Vagina (tissue), 2 donors: Measurements from ENCODE around the gene RADIL.

ENCODE experiments used
- CTCF ChIP-seq, 3 experiments: fragments of 450-650 bp in 2 of 3; fragments of 200-600 bp in 1 of 3; sonication (generic) in 1 of 3; IDR thresholded peaks; one replicate each; pipeline ENCODE4 v1.5.1; 2017 to 2019; ENCODE audit warnings: antibody characterized with exemption in 3 of 3, mild to moderate bottlenecking in 2 of 3, moderate library complexity in 2 of 3
- POLR2A ChIP-seq, 2 donors: fragments of 450-650 bp; IDR thresholded peaks; one replicate each; pipeline ENCODE4 v1.6.1; 2017; ENCODE audit warnings: antibody characterized with exemption in 2 of 2, mild to moderate bottlenecking in 2 of 2, moderate library complexity in 2 of 2

DNA sequence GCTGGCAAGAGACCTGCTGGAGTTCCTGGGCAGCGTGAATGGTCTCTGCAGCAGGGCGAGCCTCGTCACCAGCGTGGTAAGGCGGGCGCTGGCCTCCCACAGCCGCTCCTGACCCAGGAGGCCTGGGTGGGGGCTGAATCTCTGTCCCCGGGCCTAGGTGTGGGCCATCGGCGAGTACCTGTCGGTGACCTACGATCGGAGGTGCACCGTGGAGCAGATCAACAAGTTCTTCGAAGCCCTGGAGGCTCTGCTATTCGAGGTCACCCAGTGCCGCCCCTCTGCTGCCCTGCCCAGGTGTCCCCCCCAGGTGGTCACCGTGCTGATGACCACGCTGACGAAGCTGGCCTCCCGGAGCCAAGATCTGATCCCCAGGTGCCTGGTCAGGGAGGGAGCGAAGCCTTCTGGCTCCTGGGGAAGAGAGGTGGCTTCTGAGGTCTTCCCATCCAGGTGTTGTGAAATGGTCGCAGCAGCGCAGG lies 93.0 kb downstream of the RADIL start:
- no peak for TF ChIP-seq POLR2A (IDR thresholded peaks at IDR 0.05)
- TF ChIP-seq CTCF (IDR thresholded peaks at IDR 0.05) = no peak
